Measurements from ENCODE around the gene LGSN. TPM values are rescaled to one million over a fixed set of nuclear protein-coding genes. Genes with fewer than 3 reads are reported as not detected.

LGSN gene
- total RNA-seq, 1 experiment from 2014 or later = 10.8 TPM

DNA sequence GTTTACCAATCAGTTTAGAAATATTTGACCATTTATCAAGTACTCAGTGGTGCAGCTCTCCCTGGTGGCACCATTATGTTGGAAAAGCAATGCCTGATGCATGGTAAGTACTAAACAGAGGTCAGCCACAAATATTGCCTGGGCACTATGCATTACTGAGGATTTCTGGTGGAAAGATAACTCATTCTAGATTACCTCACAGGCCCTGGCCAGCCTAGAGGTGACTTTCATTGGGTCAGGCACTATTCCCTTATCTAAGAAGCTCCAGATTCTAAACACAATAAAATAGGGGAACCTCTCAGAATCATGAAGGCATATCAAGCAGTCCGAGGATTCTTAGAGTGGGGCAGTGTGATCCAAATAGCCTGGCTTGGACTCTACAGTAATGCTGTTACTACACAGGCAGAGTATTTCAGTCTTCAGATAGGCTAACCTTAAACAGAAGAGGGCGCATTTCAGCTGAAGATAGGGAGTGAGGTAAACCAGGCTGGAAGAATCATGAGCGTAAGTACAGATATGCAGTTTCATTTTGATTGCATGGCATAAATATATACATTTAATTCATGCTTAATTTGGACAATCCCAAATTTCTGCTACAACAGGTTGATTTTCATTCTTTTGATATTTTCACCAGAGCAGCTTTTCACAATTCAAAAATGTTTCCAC is 12.1 kb downstream of the LGSN start:
- DNase-seq = peak in 1 of 2 experiments; percentile 46
- H3K4me1 Mint-ChIP-seq (ENCODE audit: low read depth, unreplicated experiment) = peaks cover 11% of the 10 kb centered on the region
- Histone ChIP-seq H3K4me3 (ENCODE audit: low read depth, low read length) (no peak overlapping the region), H3K27me3 (replicated peaks; ENCODE audit: control insufficient read depth, insufficient read depth, low read length) (no peaks in the 10 kb centered on the region), H3K4me1 (peaks cover 23% of the 10 kb centered on the region), H3K9me3 (no peaks in the 10 kb centered on the region), H3K36me3 (ENCODE audit: control insufficient read depth, insufficient read depth, low read length) (0 out of 2 replicates have a peak, but pooled peaks cover 2% of the 10 kb centered on the region)
- ChIA-PET CTCF (interaction anchor here (0.8 to 1.0 kb wide), 2 partner anchors 457 to 495 kb away, joined by 3 to 4 read pairs; no protein-coding TSS in a partner anchor), POLR2A (no interaction called here)
- H3K36me3 Mint-ChIP-seq (ENCODE audit: insufficient read depth, unreplicated experiment) = no peaks in the 10 kb centered on the region
- no peak overlapping the region for H3K4me3 Mint-ChIP-seq (ENCODE audit: unreplicated experiment)
- H3K27me3 Mint-ChIP-seq (ENCODE audit: insufficient read depth, unreplicated experiment) = no peaks in the 10 kb centered on the region
- no peaks in the 10 kb centered on the region for H3K9me3 Mint-ChIP-seq (ENCODE audit: unreplicated experiment)
- intact Hi-C loops (cut with micrococcal nuclease; ENCODE audit: unreplicated experiment) = loop anchor here (1.0 to 5.0 kb wide), 3 partner anchors 135 to 457 kb away; partner anchors contain the start of genes LOC128125822 and PTP4A1
- BruUV-seq (replicated peaks) = no TSS peak
- no peak for TF ChIP-seq CTCF (IDR thresholded peaks at IDR 0.05; ENCODE audit: insufficient read depth in 1 of 2, low read depth in 1 of 2, low read length in 1 of 2, severe bottlenecking in 1 of 2, unreplicated experiment in 1 of 2)
- no peak overlapping the region for H3K27ac Mint-ChIP-seq (ENCODE audit: unreplicated experiment)

DNA sequence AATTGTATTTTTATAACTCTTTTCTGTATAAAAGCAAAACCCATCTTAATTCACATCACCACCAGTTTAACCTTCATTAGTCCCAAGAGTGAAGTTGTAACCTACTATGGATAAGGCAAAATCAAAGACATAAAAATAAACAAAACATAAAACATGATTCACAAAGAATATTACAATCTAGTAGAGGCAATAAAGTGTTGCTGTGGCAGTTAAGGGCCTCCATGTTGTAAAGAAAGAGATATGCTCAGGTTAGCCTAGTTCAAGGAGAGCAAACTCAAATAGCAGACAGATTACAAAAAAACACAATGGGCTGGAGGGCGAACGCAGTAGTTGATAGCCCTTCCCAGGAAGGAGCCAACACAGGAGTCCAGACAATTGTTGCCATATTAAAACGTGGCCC is 13.4 kb downstream of the LGSN start:
- ChIA-PET POLR2A (no interaction called here), CTCF (no interaction called here)
- no peak overlapping the region for H3K4me3 Mint-ChIP-seq (ENCODE audit: unreplicated experiment)
- Histone ChIP-seq H3K36me3 (ENCODE audit: control insufficient read depth, insufficient read depth, low read length) (0 out of 2 replicates have a peak, but pooled peaks cover 2% of the 10 kb centered on the region), H3K4me3 (ENCODE audit: low read depth, low read length) (no peak overlapping the region), H3K27me3 (replicated peaks; ENCODE audit: control insufficient read depth, insufficient read depth, low read length) (no peaks in the 10 kb centered on the region), H3K9me3 (no peaks in the 10 kb centered on the region), H3K4me1 (peaks cover 23% of the 10 kb centered on the region)
- intact Hi-C loops (cut with micrococcal nuclease; ENCODE audit: unreplicated experiment) = loop anchor here (5.0 kb wide), 2 partner anchors 136 to 266 kb away; partner anchors contain the start of genes LOC128125822 and PTP4A1
- no TSS peak for BruUV-seq (replicated peaks)
- H3K4me1 Mint-ChIP-seq (ENCODE audit: low read depth, unreplicated experiment) = peaks cover 11% of the 10 kb centered on the region
- no peak for TF ChIP-seq CTCF (IDR thresholded peaks at IDR 0.05; ENCODE audit: insufficient read depth in 1 of 2, low read depth in 1 of 2, low read length in 1 of 2, severe bottlenecking in 1 of 2, unreplicated experiment in 1 of 2)
- H3K9me3 Mint-ChIP-seq (ENCODE audit: unreplicated experiment) = no peaks in the 10 kb centered on the region
- no peak overlapping the region for H3K27ac Mint-ChIP-seq (ENCODE audit: unreplicated experiment)
- no peak for DNase-seq
- H3K27me3 Mint-ChIP-seq (ENCODE audit: insufficient read depth, unreplicated experiment) = no peaks in the 10 kb centered on the region
- H3K36me3 Mint-ChIP-seq (ENCODE audit: insufficient read depth, unreplicated experiment) = no peaks in the 10 kb centered on the region

GRCh38 chr6:63305277-63305676 is 14.5 kb downstream of the LGSN start:
- Histone ChIP-seq H3K27me3 (replicated peaks; ENCODE audit: control insufficient read depth, insufficient read depth, low read length) (no peaks in the 10 kb centered on the region), H3K4me3 (ENCODE audit: low read depth, low read length) (no peak overlapping the region), H3K4me1 (peaks cover 23% of the 10 kb centered on the region), H3K36me3 (ENCODE audit: control insufficient read depth, insufficient read depth, low read length) (no peaks in the 10 kb centered on the region), H3K9me3 (no peaks in the 10 kb centered on the region)
- no peaks in the 10 kb centered on the region for H3K27me3 Mint-ChIP-seq (ENCODE audit: insufficient read depth, unreplicated experiment)
- TF ChIP-seq CTCF (IDR thresholded peaks at IDR 0.05; ENCODE audit: insufficient read depth in 1 of 2, low read depth in 1 of 2, low read length in 1 of 2, severe bottlenecking in 1 of 2, unreplicated experiment in 1 of 2) = no peak
- peaks cover 11% of the 10 kb centered on the region for H3K4me1 Mint-ChIP-seq (ENCODE audit: low read depth, unreplicated experiment)
- H3K9me3 Mint-ChIP-seq (ENCODE audit: unreplicated experiment) = no peaks in the 10 kb centered on the region
- DNase-seq = peak in 1 of 2 experiments; percentile 41
- H3K36me3 Mint-ChIP-seq (ENCODE audit: insufficient read depth, unreplicated experiment) = no peaks in the 10 kb centered on the region
- no peak overlapping the region for H3K27ac Mint-ChIP-seq (ENCODE audit: unreplicated experiment)
- intact Hi-C loops (cut with micrococcal nuclease; ENCODE audit: unreplicated experiment) = loop anchor here (5.0 kb wide), 2 partner anchors 137 to 267 kb away; partner anchors contain the start of genes LOC128125822 and PTP4A1
- BruUV-seq (replicated peaks) = no TSS peak
- H3K4me3 Mint-ChIP-seq (ENCODE audit: unreplicated experiment) = no peak overlapping the region
- ChIA-PET CTCF (no interaction called here), POLR2A (interaction anchor here (0.6 kb wide), 1 partner anchor 330 kb away, joined by 8 read pairs; no protein-coding TSS in a partner anchor)
